ENCODE data around the gene KIAA1143.

- TF ChIP-seq CTCF (IDR thresholded peaks at IDR 0.05; ENCODE audit: low read depth, low read length): no peak
- TF ChIP-seq EZH2phosphoT487 (IDR thresholded peaks at IDR 0.05; ENCODE audit: low read depth): no peak
Observed at GRCh38 chr3:44729384-44729910, 32.0 kb downstream of the KIAA1143 start, which contains the start of gene ZNF501.
